ENCODE results near the gene MYO1D.
"Not testable (repeated sequence)": the region's sequence is repeated elsewhere in the genome, so short reads cannot be mapped to it uniquely, and the experiment has no call there.

The MYO1D gene

GRCh38 chr17:32887410-32887809 is 10.5 kb upstream of the MYO1D start:
- DNase-seq = not testable (repeated sequence)

GRCh38 chr17:32886951-32887350 is 10.0 kb upstream of the MYO1D start:
- not testable (repeated sequence) for DNase-seq

GRCh38 chr17:32882734-32883133 is 5.8 kb upstream of the MYO1D start:
- no peak for DNase-seq

GRCh38 chr17:32882029-32882428 is 5.1 kb upstream of the MYO1D start:
- no peak for DNase-seq

GRCh38 chr17:32880671-32881453 is 3.9 kb upstream of the MYO1D start:
- DNase-seq = no peak

GRCh38 chr17:32879134-32879533 is 2.2 kb upstream of the MYO1D start:
- no peak for DNase-seq

GRCh38 chr17:32878211-32878610 is 1.3 kb upstream of the MYO1D start:
- DNase-seq = no peak

- peak; percentile 91 for DNase-seq
Observed at GRCh38 chr17:32877164-32877764, 340 bp upstream of the MYO1D start.

GRCh38 chr17:32875923-32876416 is 954 bp downstream of the MYO1D start:
- no peak for DNase-seq

GRCh38 chr17:32875230-32875917 is 1.6 kb downstream of the MYO1D start:
- no peak for DNase-seq

GRCh38 chr17:32873114-32873513 is 3.8 kb downstream of the MYO1D start:
- DNase-seq = no peak

GRCh38 chr17:32871746-32872145 is 5.2 kb downstream of the MYO1D start:
- DNase-seq = no peak

GRCh38 chr17:32870969-32871368 is 6.0 kb downstream of the MYO1D start:
- no peak for DNase-seq

GRCh38 chr17:32870027-32870670 is 6.8 kb downstream of the MYO1D start:
- no peak for DNase-seq

- DNase-seq = no peak
Observed at GRCh38 chr17:32869345-32870026, 7.4 kb downstream of the MYO1D start.

GRCh38 chr17:32865141-32865540 is 11.8 kb downstream of the MYO1D start:
- DNase-seq = no peak

GRCh38 chr17:32863559-32863958 is 13.4 kb downstream of the MYO1D start:
- DNase-seq = no peak

- DNase-seq = no peak
Observed at GRCh38 chr17:32862940-32863339, 14.0 kb downstream of the MYO1D start.

- no peak for DNase-seq
Observed at GRCh38 chr17:32861981-32862380, 14.9 kb downstream of the MYO1D start.

GRCh38 chr17:32859857-32860525 is 16.9 kb downstream of the MYO1D start:
- DNase-seq = no peak

GRCh38 chr17:32855620-32856019 is 21.3 kb downstream of the MYO1D start:
- no peak for DNase-seq

- no peak for DNase-seq
Observed at GRCh38 chr17:32854832-32855389, 22.0 kb downstream of the MYO1D start.

All from right forelimb (tissue), 1 donor.